IPS-18a (cell line): Measurements from ENCODE around the gene MISP.

Source experiments
- H3K27ac ChIP-seq: one replicate; pipeline ENCODE4 v1.5.1; 2013; ENCODE audit warnings: low read length
- H3K27me3 ChIP-seq: one replicate; pipeline ENCODE4 v1.6.1; 2013; ENCODE audit warnings: mild to moderate bottlenecking, low read length; ENCODE audit not compliant: control insufficient read depth, insufficient read depth
- H3K36me3 ChIP-seq: one replicate; pipeline ENCODE4 v1.6.1; 2013; ENCODE audit warnings: low read depth, low read length; ENCODE audit not compliant: control insufficient read depth
- H3K4me1 ChIP-seq: one replicate; pipeline ENCODE4 v1.6.1; 2013; ENCODE audit warnings: low read depth, low read length; ENCODE audit not compliant: control insufficient read depth
- H3K4me3 ChIP-seq: one replicate; pipeline ENCODE4 v1.5.1; 2013; ENCODE audit warnings: low read length
- H3K9ac ChIP-seq: one replicate; pipeline ENCODE4 v1.6.1; 2013; ENCODE audit warnings: mild to moderate bottlenecking, low read length, moderate library complexity
- H3K9me3 ChIP-seq: one replicate; pipeline ENCODE4 v1.6.1; 2013; ENCODE audit warnings: low read depth, low read length; ENCODE audit not compliant: control insufficient read depth

The MISP gene

DNA sequence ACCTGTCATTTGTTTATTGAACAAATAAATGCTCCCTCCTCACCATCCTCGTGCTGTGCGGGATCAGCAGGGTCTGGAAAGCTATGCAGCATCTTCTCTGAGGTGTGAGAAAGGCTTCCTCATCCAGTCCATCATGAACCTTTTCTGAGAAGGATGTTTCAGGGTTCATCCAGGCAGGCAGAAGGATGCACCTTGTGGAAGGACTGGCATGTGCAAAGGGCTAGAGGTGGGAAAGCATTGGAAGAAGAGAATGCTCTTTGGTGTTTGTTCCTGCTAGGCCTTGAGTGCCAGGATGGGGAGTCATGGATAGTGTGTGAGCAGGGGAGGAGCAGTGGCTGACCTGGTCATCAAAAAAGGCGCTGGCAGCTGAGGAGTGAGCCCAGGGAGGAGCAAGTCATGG lies 35.6 kb upstream of the MISP start:
- Histone ChIP-seq H3K36me3 (no peaks in the 10 kb centered on the region), H3K9ac (no peak overlapping the region), H3K4me3 (no peak overlapping the region), H3K27ac (no peak overlapping the region), H3K9me3 (no peaks in the 10 kb centered on the region), H3K4me1 (no peaks in the 10 kb centered on the region), H3K27me3 (peaks cover under 1% of the 10 kb centered on the region)

DNA sequence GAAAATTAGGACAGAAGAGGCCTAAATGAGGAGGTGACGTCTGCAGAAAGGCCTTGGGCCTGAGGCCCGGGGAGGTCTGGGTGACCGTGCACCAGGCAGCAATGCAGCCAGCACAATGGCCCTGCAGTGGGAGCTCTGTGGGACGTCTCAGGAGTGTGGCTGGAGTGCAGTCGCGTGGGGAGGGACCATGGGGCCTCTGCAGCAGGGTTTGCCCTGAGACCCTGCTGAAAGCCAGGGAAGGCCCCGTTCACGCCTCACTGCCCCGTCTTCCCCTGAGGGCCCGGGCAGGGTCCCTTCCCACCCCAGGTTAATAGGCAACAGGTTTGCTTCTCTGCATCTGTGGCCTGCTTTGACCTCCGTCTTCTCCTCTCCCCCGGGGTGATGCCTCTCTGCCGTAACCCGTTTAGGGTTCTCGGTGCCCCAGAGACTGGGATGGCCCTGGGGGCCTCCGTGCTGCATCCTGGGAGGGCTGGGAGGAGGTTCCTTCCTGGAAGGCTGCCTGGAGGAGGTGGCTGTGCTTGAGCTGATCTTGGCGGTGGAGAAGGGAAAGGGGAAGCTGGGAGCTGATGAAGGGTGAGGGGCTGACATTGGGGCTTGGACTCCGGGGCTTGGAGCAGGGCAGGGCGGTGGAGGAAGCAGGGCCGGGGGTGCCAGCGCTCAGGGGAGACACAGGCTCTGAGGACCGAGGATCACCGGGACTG lies 32.5 kb upstream of the MISP start:
- H3K9ac ChIP-seq, result no peak overlapping the region
- no peaks in the 10 kb centered on the region for H3K9me3 ChIP-seq
- H3K4me1 ChIP-seq, result no peaks in the 10 kb centered on the region
- no peak overlapping the region for H3K27ac ChIP-seq
- H3K36me3 ChIP-seq, result no peaks in the 10 kb centered on the region
- H3K4me3 ChIP-seq, result no peak overlapping the region
- no peaks in the 10 kb centered on the region for H3K27me3 ChIP-seq

- Histone ChIP-seq H3K27ac (no peak overlapping the region), H3K36me3 (no peaks in the 10 kb centered on the region), H3K4me3 (no peak overlapping the region), H3K9ac (no peak overlapping the region), H3K4me1 (no peaks in the 10 kb centered on the region), H3K27me3 (no peaks in the 10 kb centered on the region), H3K9me3 (no peaks in the 10 kb centered on the region)
Observed at GRCh38 chr19:718991-719512, 31.9 kb upstream of the MISP start.

DNA sequence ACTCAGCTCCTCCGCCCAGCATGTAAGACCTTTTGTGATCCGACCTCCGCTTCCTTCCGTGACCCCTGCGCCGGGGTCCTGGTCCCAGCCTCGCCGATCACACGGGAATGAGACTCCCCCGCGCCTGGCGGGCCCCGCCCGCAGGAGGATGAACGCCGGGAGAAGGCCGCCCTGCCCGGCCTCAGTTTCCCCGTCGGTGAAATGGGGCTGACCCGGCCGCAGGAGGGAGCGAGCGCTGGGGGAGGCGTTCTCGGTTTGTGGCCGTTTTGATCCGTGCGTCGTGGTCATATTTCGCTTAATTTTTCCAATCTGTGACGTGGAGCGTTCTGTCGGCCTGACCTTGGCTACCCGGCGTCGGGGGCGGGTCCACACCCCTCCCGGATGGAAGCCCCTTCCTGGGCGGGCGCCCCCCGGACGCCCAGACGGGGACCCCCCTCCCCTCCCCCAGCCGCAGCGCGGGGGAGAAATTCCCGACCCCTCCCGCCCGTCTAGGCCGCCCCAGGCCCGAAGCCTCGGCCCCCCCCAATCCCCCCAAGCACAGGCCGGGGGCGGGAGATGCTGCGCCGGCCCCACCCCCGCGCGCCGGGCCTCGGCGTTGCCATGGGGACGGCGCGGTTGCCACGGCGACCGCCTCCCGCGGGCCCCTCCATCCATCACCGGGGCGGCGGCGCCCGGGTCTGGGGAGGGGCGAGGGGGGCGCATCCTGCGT lies 31.1 kb upstream of the MISP start:
- Histone ChIP-seq H3K9me3 (no peaks in the 10 kb centered on the region), H3K27ac (no peak overlapping the region), H3K27me3 (no peaks in the 10 kb centered on the region), H3K4me1 (no peaks in the 10 kb centered on the region), H3K9ac (no peak overlapping the region), H3K4me3 (no peak overlapping the region), H3K36me3 (no peaks in the 10 kb centered on the region)

DNA sequence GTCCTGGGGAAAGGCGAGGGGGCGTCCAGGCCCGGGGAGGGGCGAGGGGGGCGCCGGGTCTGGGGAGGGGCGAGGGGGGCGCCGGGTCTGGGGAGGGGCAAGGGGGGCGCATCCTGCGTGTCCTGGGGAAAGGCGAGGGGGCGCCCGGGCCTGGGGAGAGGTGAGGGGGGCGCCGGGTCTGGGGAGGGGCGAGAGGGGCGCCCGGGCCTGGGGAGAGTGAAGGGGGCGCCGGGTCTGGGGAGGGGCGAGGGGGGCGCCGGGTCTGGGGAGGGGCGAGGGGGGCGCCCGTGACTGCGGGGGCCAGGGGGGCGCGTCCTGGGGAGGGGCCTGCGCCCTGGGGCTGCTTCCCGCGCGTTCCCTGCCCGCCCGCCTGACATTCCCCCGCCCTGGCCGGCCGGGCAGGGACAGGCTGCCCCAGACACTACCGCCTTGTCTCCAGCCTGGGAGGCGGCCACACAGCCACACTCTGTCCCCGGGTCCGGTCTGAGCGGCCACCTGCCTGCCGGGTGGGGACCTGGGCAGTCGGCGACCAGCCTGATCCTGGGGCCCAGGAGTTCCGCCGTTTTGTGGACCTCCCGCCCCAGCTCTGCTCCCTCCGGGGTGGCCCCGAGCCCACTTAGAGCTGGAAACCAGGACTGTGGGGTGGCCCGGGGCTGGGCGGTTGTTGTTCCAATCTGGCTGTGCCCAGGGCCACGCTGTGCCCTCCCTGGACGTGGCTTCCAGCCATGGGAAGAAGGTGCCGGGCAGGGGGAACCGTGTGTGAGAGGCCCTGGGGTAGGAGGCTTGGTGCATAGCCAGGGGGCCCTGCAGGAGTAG lies 30.4 kb upstream of the MISP start:
- Histone ChIP-seq H3K9ac (no peak overlapping the region), H3K27ac (no peak overlapping the region), H3K4me1 (no peaks in the 10 kb centered on the region), H3K4me3 (no peak overlapping the region), H3K9me3 (no peaks in the 10 kb centered on the region), H3K36me3 (no peaks in the 10 kb centered on the region), H3K27me3 (no peaks in the 10 kb centered on the region)

- Histone ChIP-seq H3K9ac (no peak overlapping the region), H3K36me3 (no peaks in the 10 kb centered on the region), H3K27me3 (no peaks in the 10 kb centered on the region), H3K4me3 (no peak overlapping the region), H3K4me1 (no peaks in the 10 kb centered on the region), H3K9me3 (no peaks in the 10 kb centered on the region), H3K27ac (no peak overlapping the region)
Observed at GRCh38 chr19:722553-723101, 28.3 kb upstream of the MISP start.

GRCh38 chr19:723247-723646 lies 27.7 kb upstream of the MISP start:
- H3K36me3 ChIP-seq, result no peaks in the 10 kb centered on the region
- no peak overlapping the region for H3K4me3 ChIP-seq
- H3K9me3 ChIP-seq, result no peaks in the 10 kb centered on the region
- no peak overlapping the region for H3K9ac ChIP-seq
- no peak overlapping the region for H3K27ac ChIP-seq
- H3K27me3 ChIP-seq, result no peaks in the 10 kb centered on the region
- no peaks in the 10 kb centered on the region for H3K4me1 ChIP-seq

GRCh38 chr19:723714-724113 lies 27.2 kb upstream of the MISP start:
- no peaks in the 10 kb centered on the region for H3K27me3 ChIP-seq
- no peak overlapping the region for H3K27ac ChIP-seq
- H3K4me1 ChIP-seq, result no peaks in the 10 kb centered on the region
- H3K36me3 ChIP-seq, result no peaks in the 10 kb centered on the region
- no peak overlapping the region for H3K9ac ChIP-seq
- no peaks in the 10 kb centered on the region for H3K9me3 ChIP-seq
- no peak overlapping the region for H3K4me3 ChIP-seq

DNA sequence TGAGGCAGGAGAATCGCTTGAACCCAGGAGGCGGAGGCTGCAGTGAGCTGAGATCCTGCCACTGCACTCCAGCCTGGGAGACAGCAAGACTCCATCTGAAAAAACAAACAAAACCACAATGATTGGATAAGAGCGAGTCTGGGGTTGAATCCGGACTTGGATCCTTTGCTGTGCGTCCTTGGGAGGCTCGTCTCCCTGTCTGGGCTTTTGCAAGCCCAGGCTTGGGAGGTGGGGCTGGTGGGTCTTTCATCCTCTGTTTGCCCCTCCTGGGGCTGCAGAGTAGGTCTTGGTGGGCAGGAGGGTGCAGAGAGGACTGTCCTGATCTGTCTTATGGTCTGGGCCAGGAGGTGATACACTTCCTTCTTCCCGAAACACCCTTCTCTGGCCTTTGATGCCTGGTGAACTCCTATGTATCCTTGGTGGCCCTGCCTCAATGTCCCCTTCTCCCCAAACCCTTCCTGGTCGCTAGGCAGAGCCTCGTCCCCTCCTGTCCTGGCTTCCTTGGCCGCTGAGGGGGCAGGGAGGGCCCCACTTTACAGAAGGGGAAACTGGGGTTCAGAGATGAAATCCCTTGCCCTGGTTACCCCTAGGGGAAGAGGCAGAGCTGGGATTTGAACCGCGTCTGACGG lies 25.3 kb upstream of the MISP start:
- H3K4me1 ChIP-seq, result no peaks in the 10 kb centered on the region
- no peaks in the 10 kb centered on the region for H3K9me3 ChIP-seq
- H3K9ac ChIP-seq, result no peak overlapping the region
- no peak overlapping the region for H3K4me3 ChIP-seq
- H3K27ac ChIP-seq, result no peak overlapping the region
- H3K27me3 ChIP-seq, result no peaks in the 10 kb centered on the region
- H3K36me3 ChIP-seq, result no peaks in the 10 kb centered on the region

DNA sequence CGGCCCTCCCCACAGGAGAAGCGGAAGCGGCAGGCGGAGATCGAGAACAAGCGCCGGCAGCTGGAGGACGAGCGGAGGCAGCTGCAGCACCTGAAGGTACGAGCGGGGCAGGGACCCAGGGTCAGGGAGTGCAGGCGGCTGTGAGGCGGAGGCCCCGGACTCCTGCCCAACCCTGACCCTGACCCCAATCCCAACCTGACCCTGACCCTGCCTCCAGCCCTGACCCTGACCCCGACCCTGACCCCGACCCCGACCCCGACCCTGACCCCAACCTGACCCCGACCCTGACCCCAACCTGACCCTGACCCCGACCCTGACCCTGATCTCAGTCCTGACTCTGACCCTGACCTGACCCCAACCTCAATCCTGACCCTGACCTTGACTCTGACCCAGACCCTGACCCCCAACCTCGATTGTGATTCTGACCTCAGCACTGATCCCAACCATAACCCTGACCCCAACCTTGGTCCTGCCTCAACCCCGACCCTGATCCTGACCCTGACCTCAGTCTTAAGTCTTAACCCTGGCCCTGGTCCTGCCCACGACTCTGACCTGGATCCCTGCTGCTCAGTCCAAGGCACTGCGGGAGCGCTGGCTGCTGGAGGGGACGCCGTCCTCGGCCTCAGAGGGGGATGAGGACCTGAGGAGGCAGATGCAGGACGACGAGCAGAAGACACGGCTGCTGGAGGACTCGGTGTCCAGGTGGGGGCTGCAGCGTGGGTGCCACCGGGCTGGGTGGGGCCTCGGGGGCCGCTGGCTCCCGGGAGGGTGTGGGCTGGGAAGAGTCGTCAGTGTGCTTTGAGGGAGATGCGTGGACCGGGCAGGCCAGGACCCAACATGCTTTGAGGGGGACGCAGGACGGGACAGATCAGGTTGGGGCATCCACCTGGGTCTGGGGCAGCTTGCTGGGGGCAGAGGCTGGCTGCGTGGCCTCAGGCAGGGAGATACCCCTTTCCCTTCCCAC lies 23.6 kb upstream of the MISP start:
- H3K4me3 ChIP-seq, result no peak overlapping the region
- H3K9ac ChIP-seq, result no peak overlapping the region
- no peaks in the 10 kb centered on the region for H3K27me3 ChIP-seq
- no peaks in the 10 kb centered on the region for H3K36me3 ChIP-seq
- no peak overlapping the region for H3K27ac ChIP-seq
- H3K4me1 ChIP-seq, result no peaks in the 10 kb centered on the region
- H3K9me3 ChIP-seq, result no peaks in the 10 kb centered on the region
